ENCODE data around the gene BMP8A.
A peak's percentile ranks its signal among the peaks of the same experiment; 100 is the strongest.
"Not testable (repeated sequence)": the region's sequence is repeated elsewhere in the genome, so short reads cannot be mapped to it uniquely, and the experiment has no call there.

BMP8A gene

GRCh38 chr1:39508266-39508665 is 16.8 kb downstream of the BMP8A start:
- DNase-seq = no peak

GRCh38 chr1:39508857-39509305 is 17.4 kb downstream of the BMP8A start:
- no peak for DNase-seq

GRCh38 chr1:39509360-39510009 is 18.0 kb downstream of the BMP8A start:
- no peak for DNase-seq

GRCh38 chr1:39510570-39511186 is 19.2 kb downstream of the BMP8A start:
- not testable (repeated sequence) for DNase-seq

GRCh38 chr1:39511477-39511876 is 20.0 kb downstream of the BMP8A start:
- not testable (repeated sequence) for DNase-seq

GRCh38 chr1:39512234-39512847 is 20.9 kb downstream of the BMP8A start:
- DNase-seq = not testable (repeated sequence)

- not testable (repeated sequence) for DNase-seq
These were observed 23.3 kb downstream of the BMP8A start for GRCh38 chr1:39514710-39515124.

- peak; percentile 49 for DNase-seq
These were observed 24.0 kb downstream of the BMP8A start for GRCh38 chr1:39515131-39516086.

GRCh38 chr1:39516841-39517240 is 25.4 kb downstream of the BMP8A start:
- DNase-seq = not testable (repeated sequence)

GRCh38 chr1:39517936-39518335 is 26.5 kb downstream of the BMP8A start:
- DNase-seq = not testable (repeated sequence)

GRCh38 chr1:39519376-39519775 is 27.9 kb downstream of the BMP8A start:
- not testable (repeated sequence) for DNase-seq

GRCh38 chr1:39522221-39522620 is 30.8 kb downstream of the BMP8A start:
- DNase-seq = not testable (repeated sequence)

- no peak for DNase-seq
These were observed 31.5 kb downstream of the BMP8A start for GRCh38 chr1:39522661-39523567.

GRCh38 chr1:39524171-39524570 is 32.7 kb downstream of the BMP8A start:
- no peak for DNase-seq

GRCh38 chr1:39524591-39525365 is 33.3 kb downstream of the BMP8A start:
- no peak for DNase-seq

- no peak for DNase-seq
These were observed 34.1 kb downstream of the BMP8A start for GRCh38 chr1:39525366-39526165.

GRCh38 chr1:39526466-39527189 is 35.2 kb downstream of the BMP8A start:
- DNase-seq = no peak

- not testable (repeated sequence) for DNase-seq
These were observed 35.7 kb downstream of the BMP8A start for GRCh38 chr1:39527190-39527579.

GRCh38 chr1:39528082-39528481 is 36.6 kb downstream of the BMP8A start:
- DNase-seq = no peak

Data from retina (tissue), 1 donor.